ENCODE data around the gene ADAMTSL4.
"Not testable (repeated sequence)": the region's sequence is repeated elsewhere in the genome, so short reads cannot be mapped to it uniquely, and the experiment has no call there.

ADAMTSL4 gene

GRCh38 chr1:150577557-150578271 is 28.5 kb downstream of the ADAMTSL4 start:
- no peak for DNase-seq
- in situ Hi-C loops (cut with MboI; ENCODE audit: low pct_unique_long_range_greater_than_20kb, low sequenced_read_pairs): no loop called here

GRCh38 chr1:150578272-150579109 is 29.3 kb downstream of the ADAMTSL4 start:
- peak; percentile 67 for DNase-seq
- in situ Hi-C loops (cut with MboI; ENCODE audit: low pct_unique_long_range_greater_than_20kb, low sequenced_read_pairs): no loop called here

- in situ Hi-C loops (cut with MboI; ENCODE audit: low pct_unique_long_range_greater_than_20kb, low sequenced_read_pairs): no loop called here
- peak; percentile 96 for DNase-seq
Measured at GRCh38 chr1:150579110-150579944, 30.1 kb downstream of the ADAMTSL4 start, which contains the start of gene MCL1. Gene MCL1 (minus strand): TSS chr1:150579610. CDS start chr1:150579530, 80 bp downstream.

- DNase-seq: no peak
- in situ Hi-C loops (cut with MboI; ENCODE audit: low pct_unique_long_range_greater_than_20kb, low sequenced_read_pairs): no loop called here
Measured at GRCh38 chr1:150579945-150580642, 30.9 kb downstream of the ADAMTSL4 start.

- in situ Hi-C loops (cut with MboI; ENCODE audit: low pct_unique_long_range_greater_than_20kb, low sequenced_read_pairs); DNase-seq: not testable (repeated sequence)
Measured at GRCh38 chr1:150580966-150581365, 31.8 kb downstream of the ADAMTSL4 start.

- in situ Hi-C loops (cut with MboI; ENCODE audit: low pct_unique_long_range_greater_than_20kb, low sequenced_read_pairs); DNase-seq: not testable (repeated sequence)
Measured at GRCh38 chr1:150581437-150581836, 32.2 kb downstream of the ADAMTSL4 start.

GRCh38 chr1:150581962-150582361 is 32.8 kb downstream of the ADAMTSL4 start:
- DNase-seq; in situ Hi-C loops (cut with MboI; ENCODE audit: low pct_unique_long_range_greater_than_20kb, low sequenced_read_pairs): not testable (repeated sequence)

GRCh38 chr1:150582371-150582770 is 33.2 kb downstream of the ADAMTSL4 start:
- DNase-seq: no peak
- in situ Hi-C loops (cut with MboI; ENCODE audit: low pct_unique_long_range_greater_than_20kb, low sequenced_read_pairs): no loop called here

GRCh38 chr1:150596095-150596892 is 47.1 kb downstream of the ADAMTSL4 start:
- DNase-seq: no peak
- in situ Hi-C loops (cut with MboI; ENCODE audit: low pct_unique_long_range_greater_than_20kb, low sequenced_read_pairs): no loop called here

- in situ Hi-C loops (cut with MboI; ENCODE audit: low pct_unique_long_range_greater_than_20kb, low sequenced_read_pairs): no loop called here
Measured at GRCh38 chr1:150596976-150597375, 47.8 kb downstream of the ADAMTSL4 start.

GRCh38 chr1:150598346-150598745 is 49.1 kb downstream of the ADAMTSL4 start:
- DNase-seq; in situ Hi-C loops (cut with MboI; ENCODE audit: low pct_unique_long_range_greater_than_20kb, low sequenced_read_pairs): not testable (repeated sequence)

More at GRCh38 chr1:150596976-150597375, 47.8 kb downstream of the ADAMTSL4 start:
- DNase-seq: no peak

- in situ Hi-C loops (cut with MboI; ENCODE audit: low pct_unique_long_range_greater_than_20kb, low sequenced_read_pairs): no loop called here
Measured at GRCh38 chr1:150601540-150601939, 52.3 kb downstream of the ADAMTSL4 start.

GRCh38 chr1:150602372-150602771 is 53.2 kb downstream of the ADAMTSL4 start:
- DNase-seq; in situ Hi-C loops (cut with MboI; ENCODE audit: low pct_unique_long_range_greater_than_20kb, low sequenced_read_pairs): not testable (repeated sequence)

More at GRCh38 chr1:150601540-150601939, 52.3 kb downstream of the ADAMTSL4 start:
- no peak for DNase-seq

- in situ Hi-C loops (cut with MboI; ENCODE audit: low pct_unique_long_range_greater_than_20kb, low sequenced_read_pairs): no loop called here
- DNase-seq: no peak
Measured at GRCh38 chr1:150603711-150604110, 54.5 kb downstream of the ADAMTSL4 start.

GRCh38 chr1:150604226-150604588 is 55.0 kb downstream of the ADAMTSL4 start:
- DNase-seq: no peak
- in situ Hi-C loops (cut with MboI; ENCODE audit: low pct_unique_long_range_greater_than_20kb, low sequenced_read_pairs): no loop called here

GRCh38 chr1:150605451-150605731 is 56.2 kb downstream of the ADAMTSL4 start:
- DNase-seq; in situ Hi-C loops (cut with MboI; ENCODE audit: low pct_unique_long_range_greater_than_20kb, low sequenced_read_pairs): not testable (repeated sequence)

- in situ Hi-C loops (cut with MboI; ENCODE audit: low pct_unique_long_range_greater_than_20kb, low sequenced_read_pairs): no loop called here
- DNase-seq: no peak
Measured at GRCh38 chr1:150606463-150607142, 57.4 kb downstream of the ADAMTSL4 start.

- in situ Hi-C loops (cut with MboI; ENCODE audit: low pct_unique_long_range_greater_than_20kb, low sequenced_read_pairs): no loop called here
- no peak for DNase-seq
Measured at GRCh38 chr1:150609732-150610131, 60.5 kb downstream of the ADAMTSL4 start.
